ENCODE results near the gene PPP2R5C.

PPP2R5C gene

DNA sequence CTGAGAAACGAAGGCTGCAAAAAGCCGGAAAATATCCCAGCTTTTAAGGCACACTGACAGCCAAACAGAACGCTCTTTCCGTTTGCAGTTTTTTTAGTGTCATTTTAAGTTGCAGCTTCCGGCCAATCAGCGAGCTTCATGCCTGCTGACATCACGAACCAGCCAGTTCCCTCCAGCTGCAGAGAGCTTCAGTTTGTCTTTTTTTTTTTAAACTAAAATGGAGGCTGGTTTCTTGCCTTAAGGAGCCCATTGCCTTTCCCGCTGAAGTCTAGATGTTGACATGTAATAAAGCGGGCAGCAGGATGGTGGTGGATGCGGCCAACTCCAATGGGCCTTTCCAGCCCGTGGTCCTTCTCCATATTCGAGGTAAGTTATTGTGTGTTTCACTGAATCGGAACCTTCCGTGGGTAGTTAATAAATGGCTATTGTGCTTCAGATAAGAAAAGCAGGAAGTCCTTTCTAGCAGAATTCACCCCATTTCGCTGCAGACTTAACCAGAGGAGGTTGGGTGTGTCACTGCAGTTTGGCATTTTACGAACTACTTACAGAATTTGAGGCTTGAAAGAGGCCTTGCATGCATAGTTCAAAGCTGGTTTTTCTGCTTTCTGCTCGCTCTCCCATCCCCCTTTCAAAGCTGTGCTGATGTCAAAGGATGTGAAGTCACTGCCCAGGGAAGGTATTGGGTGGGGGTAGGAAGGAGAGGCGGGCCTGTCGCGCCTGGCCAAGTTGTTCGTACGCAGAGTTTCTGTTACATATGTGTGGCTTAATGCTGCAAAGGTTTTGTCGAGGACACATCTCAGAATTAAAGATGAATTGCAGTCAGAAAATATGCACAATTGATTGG is 48.4 kb downstream of the PPP2R5C start (continued):
- TF ChIP-seq ZNF561 (tag by site-specific recombination; IDR thresholded peaks at IDR 0.05; ENCODE audit: borderline replicate concordance) (0 out of 2 replicates have a peak, but pooled peaks have one; percentile 31), ZFP69B (tag by site-specific recombination; IDR thresholded peaks at IDR 0.05) (peak; percentile 57; the same call in 1 of the 2 replicates), ZNF404 (tag by site-specific recombination; IDR thresholded peaks at IDR 0.05) (no peak), SETDB1 (IDR thresholded peaks at IDR 0.05; ENCODE audit: insufficient read length, low read length) (no peak), ZNF157 (tag by site-specific recombination; IDR thresholded peaks at IDR 0.05) (no peak), ZNF529 (tag by site-specific recombination; IDR thresholded peaks at IDR 0.05; ENCODE audit: insufficient replicate concordance) (no peak), ZBTB7A (tag by site-specific recombination; IDR thresholded peaks at IDR 0.05; ENCODE audit: low read depth) (no peak), ZFP37 (tag by site-specific recombination; IDR thresholded peaks at IDR 0.05) (no peak), WT1 (tag by site-specific recombination; IDR thresholded peaks at IDR 0.05) (peak; percentile 28), ZBTB1 (tag by site-specific recombination; IDR thresholded peaks at IDR 0.05) (no peak), TRIM28 (IDR thresholded peaks at IDR 0.05; ENCODE audit: borderline replicate concordance, low read length) (peak; percentile 94), IKZF3 (tag by site-specific recombination; IDR thresholded peaks at IDR 0.05) (no peak), MEIS1 (CRISPR knock-in tag; IDR thresholded peaks at IDR 0.05; ENCODE audit: borderline replicate concordance) (no peak), GLI4 (tag by site-specific recombination; IDR thresholded peaks at IDR 0.05) (0 out of 2 replicates have a peak, but pooled peaks have one; percentile 36), SP7 (tag by site-specific recombination; IDR thresholded peaks at IDR 0.05) (peak; percentile 71; the same call in 1 of the 2 replicates), ZNF654 (tag by site-specific recombination; IDR thresholded peaks at IDR 0.05; ENCODE audit: low read depth) (no peak; the same call in 1 of the 2 replicates), BCL11A (tag by site-specific recombination; IDR thresholded peaks at IDR 0.05; ENCODE audit: low read depth) (no peak), ZNF426 (tag by site-specific recombination; IDR thresholded peaks at IDR 0.05) (no peak), ZNF10 (tag by site-specific recombination; IDR thresholded peaks at IDR 0.05) (no peak), ZNF571 (tag by site-specific recombination; IDR thresholded peaks at IDR 0.05) (no peak), ZNF76 (tag by site-specific recombination; IDR thresholded peaks at IDR 0.05; ENCODE audit: borderline replicate concordance, low read depth) (no peak), ZEB2 (tag by site-specific recombination; IDR thresholded peaks at IDR 0.05) (peak; percentile 68), ZNF23 (tag by site-specific recombination; IDR thresholded peaks at IDR 0.05; ENCODE audit: borderline replicate concordance) (no peak), ZNF121 (tag by site-specific recombination; IDR thresholded peaks at IDR 0.05) (no peak), ZNF354C (tag by site-specific recombination; IDR thresholded peaks at IDR 0.05; ENCODE audit: borderline replicate concordance, low read depth) (no peak), ZIC2 (tag by site-specific recombination; IDR thresholded peaks at IDR 0.05) (no peak), YY2 (tag by site-specific recombination; IDR thresholded peaks at IDR 0.05) (peak; percentile 53; the same call in 1 of the 2 replicates), KLF9 (tag by site-specific recombination; IDR thresholded peaks at IDR 0.05; ENCODE audit: low read depth) (peak; percentile 53), ZNF2 (tag by site-specific recombination; IDR thresholded peaks at IDR 0.05) (0 out of 2 replicates have a peak, but pooled peaks have one; percentile 79), RBAK (tag by site-specific recombination; IDR thresholded peaks at IDR 0.05) (no peak), ZNF521 (tag by site-specific recombination; IDR thresholded peaks at IDR 0.05) (no peak), ZNF341 (tag by site-specific recombination; IDR thresholded peaks at IDR 0.05; ENCODE audit: low read depth) (no peak; the same call in 1 of the 2 replicates), ZNF621 (tag by site-specific recombination; IDR thresholded peaks at IDR 0.05) (no peak), ZNF660 (tag by site-specific recombination; IDR thresholded peaks at IDR 0.05) (no peak; the same call in 1 of the 2 replicates), ZSCAN23 (tag by site-specific recombination; IDR thresholded peaks at IDR 0.05) (no peak), ZNF791 (tag by site-specific recombination; IDR thresholded peaks at IDR 0.05) (no peak), ZNF560 (tag by site-specific recombination; IDR thresholded peaks at IDR 0.05; ENCODE audit: borderline replicate concordance) (no peak)
- TF ChIP-seq, protein P1, sequence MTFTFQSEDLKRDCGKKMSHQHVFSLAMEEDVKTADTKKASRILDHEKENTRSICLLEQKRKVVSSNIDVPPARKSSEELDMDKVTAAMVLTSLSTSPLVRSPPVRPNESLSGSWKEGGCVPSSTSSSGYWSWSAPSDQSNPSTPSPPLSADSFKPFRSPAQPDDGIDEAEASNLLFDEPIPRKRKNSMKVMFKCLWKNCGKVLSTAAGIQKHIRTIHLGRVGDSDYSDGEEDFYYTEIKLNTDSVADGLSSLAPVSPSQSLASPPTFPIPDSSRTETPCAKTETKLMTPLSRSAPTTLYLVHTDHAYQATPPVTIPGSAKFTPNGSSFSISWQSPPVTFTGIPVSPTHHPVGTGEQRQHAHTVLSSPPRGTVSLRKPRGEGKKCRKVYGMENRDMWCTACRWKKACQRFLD (tag by site-specific recombination; IDR thresholded peaks at IDR 0.05), result no peak
- TF ChIP-seq, protein P2, sequence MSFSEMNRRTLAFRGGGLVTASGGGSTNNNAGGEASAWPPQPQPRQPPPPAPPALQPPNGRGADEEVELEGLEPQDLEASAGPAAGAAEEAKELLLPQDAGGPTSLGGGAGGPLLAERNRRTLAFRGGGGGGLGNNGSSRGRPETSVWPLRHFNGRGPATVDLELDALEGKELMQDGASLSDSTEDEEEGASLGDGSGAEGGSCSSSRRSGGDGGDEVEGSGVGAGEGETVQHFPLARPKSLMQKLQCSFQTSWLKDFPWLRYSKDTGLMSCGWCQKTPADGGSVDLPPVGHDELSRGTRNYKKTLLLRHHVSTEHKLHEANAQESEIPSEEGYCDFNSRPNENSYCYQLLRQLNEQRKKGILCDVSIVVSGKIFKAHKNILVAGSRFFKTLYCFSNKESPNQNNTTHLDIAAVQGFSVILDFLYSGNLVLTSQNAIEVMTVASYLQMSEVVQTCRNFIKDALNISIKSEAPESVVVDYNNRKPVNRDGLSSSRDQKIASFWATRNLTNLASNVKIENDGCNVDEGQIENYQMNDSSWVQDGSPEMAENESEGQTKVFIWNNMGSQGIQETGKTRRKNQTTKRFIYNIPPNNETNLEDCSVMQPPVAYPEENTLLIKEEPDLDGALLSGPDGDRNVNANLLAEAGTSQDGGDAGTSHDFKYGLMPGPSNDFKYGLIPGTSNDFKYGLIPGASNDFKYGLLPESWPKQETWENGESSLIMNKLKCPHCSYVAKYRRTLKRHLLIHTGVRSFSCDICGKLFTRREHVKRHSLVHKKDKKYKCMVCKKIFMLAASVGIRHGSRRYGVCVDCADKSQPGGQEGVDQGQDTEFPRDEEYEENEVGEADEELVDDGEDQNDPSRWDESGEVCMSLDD (tag by site-specific recombination; IDR thresholded peaks at IDR 0.05), result no peak

Measured in HEK293 (cell line).